ENCODE data around the gene TMC1.

Gene TMC1

DNA sequence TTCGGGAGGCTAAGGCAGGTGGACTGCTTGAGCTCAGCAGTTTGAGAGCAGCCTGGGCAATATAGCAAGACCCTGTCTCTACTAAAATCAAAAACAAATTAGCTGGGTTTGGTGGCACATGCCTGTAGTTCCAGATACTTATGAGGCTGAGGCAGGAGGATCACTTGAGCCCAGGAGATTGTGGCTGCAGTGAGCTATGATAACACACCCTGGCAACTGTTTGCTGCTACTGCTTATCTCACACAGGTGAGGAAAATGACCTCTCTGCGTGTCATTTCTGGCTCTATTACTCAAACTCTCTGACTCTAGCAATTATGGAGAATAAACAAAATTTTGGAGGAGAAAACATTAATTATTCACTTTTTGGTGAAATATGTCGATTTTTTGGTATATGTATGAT lies 45.3 kb upstream of the TMC1 start (continued):
- TF ChIP-seq, protein P1, sequence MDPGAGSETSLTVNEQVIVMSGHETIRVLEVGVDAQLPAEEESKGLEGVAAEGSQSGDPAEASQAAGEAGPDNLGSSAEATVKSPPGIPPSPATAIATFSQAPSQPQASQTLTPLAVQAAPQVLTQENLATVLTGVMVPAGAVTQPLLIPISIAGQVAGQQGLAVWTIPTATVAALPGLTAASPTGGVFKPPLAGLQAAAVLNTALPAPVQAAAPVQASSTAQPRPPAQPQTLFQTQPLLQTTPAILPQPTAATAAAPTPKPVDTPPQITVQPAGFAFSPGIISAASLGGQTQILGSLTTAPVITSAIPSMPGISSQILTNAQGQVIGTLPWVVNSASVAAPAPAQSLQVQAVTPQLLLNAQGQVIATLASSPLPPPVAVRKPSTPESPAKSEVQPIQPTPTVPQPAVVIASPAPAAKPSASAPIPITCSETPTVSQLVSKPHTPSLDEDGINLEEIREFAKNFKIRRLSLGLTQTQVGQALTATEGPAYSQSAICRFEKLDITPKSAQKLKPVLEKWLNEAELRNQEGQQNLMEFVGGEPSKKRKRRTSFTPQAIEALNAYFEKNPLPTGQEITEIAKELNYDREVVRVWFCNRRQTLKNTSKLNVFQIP (CRISPR knock-in tag; IDR thresholded peaks at IDR 0.05; ENCODE audit: borderline replicate concordance, low read depth), result no peak

DNA sequence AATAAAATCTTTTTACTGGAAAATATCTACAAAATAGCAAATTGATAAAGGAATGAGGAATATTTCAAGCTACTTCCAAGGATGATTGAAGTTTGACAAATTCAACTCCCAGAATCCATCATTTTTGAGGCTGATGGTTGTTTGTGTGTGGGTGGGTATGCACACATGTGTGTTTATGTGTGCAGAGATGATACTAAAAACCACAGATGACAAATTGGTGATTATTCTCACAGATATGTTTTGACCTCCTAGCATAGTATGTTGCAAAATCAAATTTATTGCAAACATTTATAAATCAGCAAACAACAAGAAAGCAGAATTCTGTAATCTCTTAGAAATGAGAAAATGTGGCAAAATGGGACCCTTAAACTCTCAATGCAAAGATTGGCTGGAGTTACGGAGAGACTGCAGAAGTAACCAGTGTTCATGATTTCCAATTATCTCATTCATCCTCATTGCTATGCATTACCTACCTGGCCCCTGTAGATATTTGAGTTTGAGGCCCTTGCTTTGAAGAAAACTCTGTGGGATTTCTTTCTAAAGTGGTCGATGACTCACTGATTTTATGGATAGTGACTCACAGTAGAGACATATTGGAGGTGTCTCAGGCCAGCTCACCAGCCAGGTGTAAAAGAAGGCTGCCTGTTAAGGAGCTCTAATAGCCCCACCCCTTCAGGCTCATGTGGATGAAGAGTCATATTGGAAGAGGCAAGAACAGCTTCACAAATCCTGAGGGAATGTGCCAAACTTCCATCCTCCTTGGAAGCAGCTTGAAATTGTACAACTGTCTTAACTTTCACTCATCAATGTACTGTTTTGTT lies 44.6 kb upstream of the TMC1 start:
- no peak for TF ChIP-seq ESRRG (CRISPR knock-in tag; IDR thresholded peaks at IDR 0.05)
- no peak for TF ChIP-seq ZNF565 (CRISPR knock-in tag; conservative IDR thresholded peaks at IDR 0.05; ENCODE audit: low read depth)
- TF ChIP-seq, protein P2, sequence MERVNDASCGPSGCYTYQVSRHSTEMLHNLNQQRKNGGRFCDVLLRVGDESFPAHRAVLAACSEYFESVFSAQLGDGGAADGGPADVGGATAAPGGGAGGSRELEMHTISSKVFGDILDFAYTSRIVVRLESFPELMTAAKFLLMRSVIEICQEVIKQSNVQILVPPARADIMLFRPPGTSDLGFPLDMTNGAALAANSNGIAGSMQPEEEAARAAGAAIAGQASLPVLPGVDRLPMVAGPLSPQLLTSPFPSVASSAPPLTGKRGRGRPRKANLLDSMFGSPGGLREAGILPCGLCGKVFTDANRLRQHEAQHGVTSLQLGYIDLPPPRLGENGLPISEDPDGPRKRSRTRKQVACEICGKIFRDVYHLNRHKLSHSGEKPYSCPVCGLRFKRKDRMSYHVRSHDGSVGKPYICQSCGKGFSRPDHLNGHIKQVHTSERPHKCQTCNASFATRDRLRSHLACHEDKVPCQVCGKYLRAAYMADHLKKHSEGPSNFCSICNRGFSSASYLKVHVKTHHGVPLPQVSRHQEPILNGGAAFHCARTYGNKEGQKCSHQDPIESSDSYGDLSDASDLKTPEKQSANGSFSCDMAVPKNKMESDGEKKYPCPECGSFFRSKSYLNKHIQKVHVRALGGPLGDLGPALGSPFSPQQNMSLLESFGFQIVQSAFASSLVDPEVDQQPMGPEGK (CRISPR knock-in tag; IDR thresholded peaks at IDR 0.05; ENCODE audit: borderline replicate concordance), result no peak
- TF ChIP-seq GLIS3 (CRISPR knock-in tag; IDR thresholded peaks at IDR 0.05), result no peak
- no peak for TF ChIP-seq BACH2 (CRISPR knock-in tag; IDR thresholded peaks at IDR 0.05; ENCODE audit: borderline replicate concordance)
- peak; percentile 17; the same call in 2 of the 3 replicates for ATAC-seq

DNA sequence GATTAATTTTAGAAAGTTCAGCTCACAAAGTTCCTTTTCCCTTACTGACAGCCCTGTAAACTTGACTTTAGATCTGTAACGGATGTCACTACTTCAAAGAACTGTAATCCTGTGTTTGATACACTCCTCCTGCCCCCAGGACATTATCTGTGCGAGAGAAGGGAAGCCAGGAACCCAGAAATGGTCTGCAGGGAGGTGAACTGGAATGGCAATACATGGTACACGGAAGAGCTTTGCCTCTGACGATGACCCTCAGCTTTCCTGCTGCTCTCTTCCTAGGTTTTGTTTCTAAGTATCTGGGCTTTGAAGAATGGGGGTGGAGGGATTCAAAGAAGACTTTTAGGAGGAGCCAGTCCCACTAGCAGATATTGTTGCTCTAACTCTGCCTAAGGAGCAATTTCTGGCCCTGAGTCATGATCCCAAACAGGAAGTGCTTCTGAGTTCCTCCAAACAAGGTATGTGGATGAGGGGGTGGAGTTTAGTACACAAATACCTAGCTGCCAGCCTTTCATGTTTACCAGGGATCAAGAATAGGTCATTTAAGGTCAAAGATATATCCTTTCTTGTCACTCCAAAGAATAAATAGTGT lies 43.4 kb upstream of the TMC1 start:
- TF ChIP-seq ZFP30 (CRISPR knock-in tag; IDR thresholded peaks at IDR 0.05) (no peak), TOX (CRISPR knock-in tag; IDR thresholded peaks at IDR 0.05; ENCODE audit: borderline replicate concordance) (no peak), OSR1 (CRISPR knock-in tag; IDR thresholded peaks at IDR 0.05) (no peak), PPARA (CRISPR knock-in tag; IDR thresholded peaks at IDR 0.05; ENCODE audit: borderline replicate concordance) (no peak), GLIS3 (CRISPR knock-in tag; IDR thresholded peaks at IDR 0.05) (no peak), RARB (CRISPR knock-in tag; IDR thresholded peaks at IDR 0.05) (no peak), ZFP3 (CRISPR knock-in tag; IDR thresholded peaks at IDR 0.05) (no peak), ESRRG (CRISPR knock-in tag; IDR thresholded peaks at IDR 0.05) (no peak), SNAI2 (CRISPR knock-in tag; IDR thresholded peaks at IDR 0.05) (no peak), ARNTL (CRISPR knock-in tag; IDR thresholded peaks at IDR 0.05; ENCODE audit: borderline replicate concordance, low read depth) (no peak), ZNF565 (CRISPR knock-in tag; conservative IDR thresholded peaks at IDR 0.05; ENCODE audit: low read depth) (no peak), ISL1 (CRISPR knock-in tag; IDR thresholded peaks at IDR 0.05) (no peak), ZNF70 (CRISPR knock-in tag; IDR thresholded peaks at IDR 0.05) (no peak)
- TF ChIP-seq, protein P3, sequence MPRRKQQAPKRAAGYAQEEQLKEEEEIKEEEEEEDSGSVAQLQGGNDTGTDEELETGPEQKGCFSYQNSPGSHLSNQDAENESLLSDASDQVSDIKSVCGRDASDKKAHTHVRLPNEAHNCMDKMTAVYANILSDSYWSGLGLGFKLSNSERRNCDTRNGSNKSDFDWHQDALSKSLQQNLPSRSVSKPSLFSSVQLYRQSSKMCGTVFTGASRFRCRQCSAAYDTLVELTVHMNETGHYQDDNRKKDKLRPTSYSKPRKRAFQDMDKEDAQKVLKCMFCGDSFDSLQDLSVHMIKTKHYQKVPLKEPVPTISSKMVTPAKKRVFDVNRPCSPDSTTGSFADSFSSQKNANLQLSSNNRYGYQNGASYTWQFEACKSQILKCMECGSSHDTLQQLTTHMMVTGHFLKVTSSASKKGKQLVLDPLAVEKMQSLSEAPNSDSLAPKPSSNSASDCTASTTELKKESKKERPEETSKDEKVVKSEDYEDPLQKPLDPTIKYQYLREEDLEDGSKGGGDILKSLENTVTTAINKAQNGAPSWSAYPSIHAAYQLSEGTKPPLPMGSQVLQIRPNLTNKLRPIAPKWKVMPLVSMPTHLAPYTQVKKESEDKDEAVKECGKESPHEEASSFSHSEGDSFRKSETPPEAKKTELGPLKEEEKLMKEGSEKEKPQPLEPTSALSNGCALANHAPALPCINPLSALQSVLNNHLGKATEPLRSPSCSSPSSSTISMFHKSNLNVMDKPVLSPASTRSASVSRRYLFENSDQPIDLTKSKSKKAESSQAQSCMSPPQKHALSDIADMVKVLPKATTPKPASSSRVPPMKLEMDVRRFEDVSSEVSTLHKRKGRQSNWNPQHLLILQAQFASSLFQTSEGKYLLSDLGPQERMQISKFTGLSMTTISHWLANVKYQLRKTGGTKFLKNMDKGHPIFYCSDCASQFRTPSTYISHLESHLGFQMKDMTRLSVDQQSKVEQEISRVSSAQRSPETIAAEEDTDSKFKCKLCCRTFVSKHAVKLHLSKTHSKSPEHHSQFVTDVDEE (CRISPR knock-in tag; IDR thresholded peaks at IDR 0.05), result no peak
- TF ChIP-seq, protein P4, sequence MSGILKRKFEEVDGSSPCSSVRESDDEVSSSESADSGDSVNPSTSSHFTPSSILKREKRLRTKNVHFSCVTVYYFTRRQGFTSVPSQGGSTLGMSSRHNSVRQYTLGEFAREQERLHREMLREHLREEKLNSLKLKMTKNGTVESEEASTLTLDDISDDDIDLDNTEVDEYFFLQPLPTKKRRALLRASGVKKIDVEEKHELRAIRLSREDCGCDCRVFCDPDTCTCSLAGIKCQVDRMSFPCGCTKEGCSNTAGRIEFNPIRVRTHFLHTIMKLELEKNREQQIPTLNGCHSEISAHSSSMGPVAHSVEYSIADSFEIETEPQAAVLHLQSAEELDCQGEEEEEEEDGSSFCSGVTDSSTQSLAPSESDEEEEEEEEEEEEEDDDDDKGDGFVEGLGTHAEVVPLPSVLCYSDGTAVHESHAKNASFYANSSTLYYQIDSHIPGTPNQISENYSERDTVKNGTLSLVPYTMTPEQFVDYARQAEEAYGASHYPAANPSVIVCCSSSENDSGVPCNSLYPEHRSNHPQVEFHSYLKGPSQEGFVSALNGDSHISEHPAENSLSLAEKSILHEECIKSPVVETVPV (CRISPR knock-in tag; IDR thresholded peaks at IDR 0.05), result no peak
- TF ChIP-seq, protein P2 (CRISPR knock-in tag; IDR thresholded peaks at IDR 0.05; ENCODE audit: borderline replicate concordance), result no peak
- ATAC-seq, result peak; percentile 82

All from SK-N-SH treated with all-trans-retinoic acid at 6 μM for 48 hours (cell line).